HFFc6 (cell line): ENCODE results near the gene RDH14. TPM values are rescaled to one million over a fixed set of nuclear protein-coding genes. Genes with fewer than 3 reads are reported as not detected.

Source experiments
- DNase-seq: peaks from one replicate; pipeline ENCODE4 v3.0.0-alpha.2; 2018
- H3K27ac Mint-ChIP-seq: 2 replicates; pipeline ENCODE4 v1.8.0; 2020; ENCODE audit warnings: mild to moderate bottlenecking, mixed read lengths
- H3K27me3 Mint-ChIP-seq: 2 replicates; pipeline ENCODE4 v1.8.0; 2021; ENCODE audit warnings: mild to moderate bottlenecking, moderate library complexity, mixed read lengths; ENCODE audit not compliant: insufficient read depth
- H3K36me3 Mint-ChIP-seq: 2 replicates; pipeline ENCODE4 v1.8.0; 2021; ENCODE audit warnings: low read depth, mixed read lengths
- H3K4me1 Mint-ChIP-seq: 2 replicates; pipeline ENCODE4 v1.8.0; 2020; ENCODE audit warnings: low read depth, mixed read lengths
- H3K4me3 Mint-ChIP-seq: 2 replicates; pipeline ENCODE4 v1.8.0; 2020; ENCODE audit warnings: mild to moderate bottlenecking, moderate library complexity, mixed read lengths
- H3K9me3 Mint-ChIP-seq: 2 replicates; pipeline ENCODE4 v1.8.0; 2020; ENCODE audit warnings: mild to moderate bottlenecking, mixed read lengths
- CTCF ChIP-seq: fragments of 200-600 bp; sonication (generic); IDR thresholded peaks from 2 replicates; pipeline ENCODE4 v1.5.0; 2021; ENCODE audit warnings: antibody characterized with exemption, mild to moderate bottlenecking
- total RNA-seq, 6 experiments: library from RNA; stranded (reverse); fragmentation: NEBNext Ultra II Directional; extraction: Animal tissue kit (Norgen Biotek cat#: 25700); gene quantifications; 2 replicates in 1 of 6; 3 replicates in 5 of 6; pipeline ENCODE4 v1.2.3, GENCODE V29; 2021

The RDH14 gene
- total RNA-seq, 6 experiments from 2014 or later: 15.0 to 21.6 (median 17.7) TPM

GRCh38 chr2:18548621-18549020, 11.8 kb downstream of the RDH14 start:
- Mint-ChIP-seq H3K9me3 (no peaks in the 10 kb centered on the region), H3K36me3 (peaks cover 2% of the 10 kb centered on the region; the same call in 1 of the 2 replicates), H3K27me3 (no peaks in the 10 kb centered on the region), H3K4me1 (peaks cover 64% of the 10 kb centered on the region), H3K27ac (no peak overlapping the region), H3K4me3 (no peak overlapping the region)
- TF ChIP-seq CTCF: no peak
- DNase-seq: no peak

- H3K27ac Mint-ChIP-seq: peak overlapping the region; percentile 57
- peaks cover 44% of the 10 kb centered on the region for H3K4me1 Mint-ChIP-seq
- no peaks in the 10 kb centered on the region for H3K27me3 Mint-ChIP-seq
- H3K4me3 Mint-ChIP-seq: peak overlapping the region; percentile 46; the same call in 1 of the 2 replicates
- H3K9me3 Mint-ChIP-seq: no peaks in the 10 kb centered on the region
- no peak for TF ChIP-seq CTCF
- no peaks in the 10 kb centered on the region for H3K36me3 Mint-ChIP-seq
- DNase-seq: no peak
These were observed 13.9 kb downstream of the RDH14 start for GRCh38 chr2:18546567-18546966.

- peak; percentile 80 for DNase-seq
- H3K4me1 Mint-ChIP-seq: peaks cover 36% of the 10 kb centered on the region
- H3K27ac Mint-ChIP-seq: peak overlapping the region; percentile 57
- TF ChIP-seq CTCF: no peak
- peak overlapping the region; percentile 22 for H3K4me3 Mint-ChIP-seq
- H3K36me3 Mint-ChIP-seq: no peaks in the 10 kb centered on the region
- H3K27me3 Mint-ChIP-seq: no peaks in the 10 kb centered on the region
- H3K9me3 Mint-ChIP-seq: no peaks in the 10 kb centered on the region
These were observed 15.1 kb downstream of the RDH14 start for GRCh38 chr2:18545384-18545783.

DNA sequence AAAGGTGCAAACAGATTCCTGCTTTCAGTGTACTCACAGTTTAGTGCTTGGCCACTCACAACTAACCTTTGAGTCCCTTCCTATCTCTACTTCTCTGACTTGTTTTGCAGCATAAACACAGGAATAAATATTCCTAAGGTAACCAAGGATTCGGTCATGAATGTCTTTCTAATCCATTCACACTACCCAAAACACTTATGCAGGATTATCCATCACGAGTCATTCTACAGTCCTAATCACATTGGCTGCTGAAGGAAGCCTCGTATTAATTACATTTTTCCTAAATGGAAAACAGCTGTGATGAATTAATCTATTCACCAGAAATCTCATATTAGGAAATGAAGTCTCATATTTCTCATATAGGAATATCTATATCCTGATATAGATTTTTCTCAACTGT, 16.3 kb downstream of the RDH14 start:
- no peak overlapping the region; the same call in 1 of the 2 replicates for H3K27ac Mint-ChIP-seq
- no peak overlapping the region for H3K4me3 Mint-ChIP-seq
- H3K27me3 Mint-ChIP-seq: no peaks in the 10 kb centered on the region
- TF ChIP-seq CTCF: no peak
- peak; percentile 26 for DNase-seq
- no peaks in the 10 kb centered on the region for H3K36me3 Mint-ChIP-seq
- peaks cover 36% of the 10 kb centered on the region for H3K4me1 Mint-ChIP-seq
- H3K9me3 Mint-ChIP-seq: no peaks in the 10 kb centered on the region

DNA sequence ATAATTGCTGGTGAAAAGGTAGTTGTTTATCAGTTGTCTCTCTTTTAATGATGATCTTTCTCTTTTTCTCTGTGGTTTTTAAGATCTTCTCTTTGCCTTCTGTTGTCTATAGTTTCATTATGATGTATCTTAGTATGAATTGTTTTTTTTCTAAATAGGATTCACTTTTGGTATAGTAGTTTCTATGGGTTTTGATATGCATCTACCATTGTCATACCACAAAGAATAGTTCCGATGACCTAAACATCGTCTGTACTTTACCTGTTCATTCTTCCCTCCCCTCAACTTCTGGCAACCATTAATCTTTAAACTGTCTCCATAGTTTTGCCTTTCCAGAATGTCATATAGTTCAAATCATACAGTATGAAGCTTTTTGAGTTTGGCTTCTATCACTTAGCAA, 19.6 kb downstream of the RDH14 start:
- no peak for DNase-seq
- H3K27ac Mint-ChIP-seq: no peak overlapping the region

More for the DNA sequence above, 19.6 kb downstream of the RDH14 start:
- TF ChIP-seq CTCF: no peak
- Mint-ChIP-seq H3K9me3 (no peaks in the 10 kb centered on the region), H3K36me3 (no peaks in the 10 kb centered on the region), H3K4me3 (no peak overlapping the region), H3K27me3 (no peaks in the 10 kb centered on the region; the same call in 1 of the 2 replicates), H3K4me1 (peaks cover 33% of the 10 kb centered on the region)
